ENCODE results near the gene CTTN. TPM values are rescaled to one million over a fixed set of nuclear protein-coding genes. Genes with fewer than 3 reads are reported as not detected.
"Not testable (repeated sequence)": the region's sequence is repeated elsewhere in the genome, so short reads cannot be mapped to it uniquely, and the experiment has no call there.

The CTTN gene
- total RNA-seq, 4 donors from 2014 or later, result 253 to 417 (median 342) TPM

DNA sequence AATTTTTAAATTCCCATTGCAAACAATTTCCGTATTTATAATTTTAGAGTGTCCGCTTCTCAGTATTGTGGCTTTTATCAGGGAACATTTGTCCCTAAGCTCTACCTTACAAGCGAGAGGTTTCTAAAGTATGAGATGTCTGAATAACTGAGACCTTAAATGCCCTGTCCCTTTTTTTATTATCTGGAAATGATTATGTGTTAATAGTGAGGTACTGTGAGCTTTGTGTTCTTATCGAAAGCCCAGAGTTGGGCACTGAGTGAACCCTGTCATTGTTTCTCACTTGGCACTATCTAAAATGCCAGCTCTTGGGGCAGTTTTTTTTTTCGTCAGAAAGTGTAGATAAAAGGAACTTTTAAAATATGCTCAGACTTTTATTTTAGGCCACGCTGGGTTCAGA is 9.5 kb downstream of the CTTN start:
- Histone ChIP-seq H3K27ac (no peak overlapping the region), H3K9me3 (no peaks in the 10 kb centered on the region), H3K4me3 (no peak overlapping the region), H3K27me3 (no peaks in the 10 kb centered on the region), H3K36me3 (peaks cover 0 to 77% (median 4%) of the 10 kb centered on the region in 3 donors), H3K4me1 (no peaks in the 10 kb centered on the region)
- no peak for TF ChIP-seq EP300 (IDR thresholded peaks at IDR 0.05)
- TF ChIP-seq POLR2A (IDR thresholded peaks at IDR 0.05), result no peak
- TF ChIP-seq, protein P1, sequence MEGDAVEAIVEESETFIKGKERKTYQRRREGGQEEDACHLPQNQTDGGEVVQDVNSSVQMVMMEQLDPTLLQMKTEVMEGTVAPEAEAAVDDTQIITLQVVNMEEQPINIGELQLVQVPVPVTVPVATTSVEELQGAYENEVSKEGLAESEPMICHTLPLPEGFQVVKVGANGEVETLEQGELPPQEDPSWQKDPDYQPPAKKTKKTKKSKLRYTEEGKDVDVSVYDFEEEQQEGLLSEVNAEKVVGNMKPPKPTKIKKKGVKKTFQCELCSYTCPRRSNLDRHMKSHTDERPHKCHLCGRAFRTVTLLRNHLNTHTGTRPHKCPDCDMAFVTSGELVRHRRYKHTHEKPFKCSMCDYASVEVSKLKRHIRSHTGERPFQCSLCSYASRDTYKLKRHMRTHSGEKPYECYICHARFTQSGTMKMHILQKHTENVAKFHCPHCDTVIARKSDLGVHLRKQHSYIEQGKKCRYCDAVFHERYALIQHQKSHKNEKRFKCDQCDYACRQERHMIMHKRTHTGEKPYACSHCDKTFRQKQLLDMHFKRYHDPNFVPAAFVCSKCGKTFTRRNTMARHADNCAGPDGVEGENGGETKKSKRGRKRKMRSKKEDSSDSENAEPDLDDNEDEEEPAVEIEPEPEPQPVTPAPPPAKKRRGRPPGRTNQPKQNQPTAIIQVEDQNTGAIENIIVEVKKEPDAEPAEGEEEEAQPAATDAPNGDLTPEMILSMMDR (IDR thresholded peaks at IDR 0.05), result no peak
- DNase-seq (ENCODE audit: low spot score in 2 of 2), result no peak
- WGBS, 2 donors, result 85 to 90% methylated on average over 6 of the region's 6 CpGs

DNA sequence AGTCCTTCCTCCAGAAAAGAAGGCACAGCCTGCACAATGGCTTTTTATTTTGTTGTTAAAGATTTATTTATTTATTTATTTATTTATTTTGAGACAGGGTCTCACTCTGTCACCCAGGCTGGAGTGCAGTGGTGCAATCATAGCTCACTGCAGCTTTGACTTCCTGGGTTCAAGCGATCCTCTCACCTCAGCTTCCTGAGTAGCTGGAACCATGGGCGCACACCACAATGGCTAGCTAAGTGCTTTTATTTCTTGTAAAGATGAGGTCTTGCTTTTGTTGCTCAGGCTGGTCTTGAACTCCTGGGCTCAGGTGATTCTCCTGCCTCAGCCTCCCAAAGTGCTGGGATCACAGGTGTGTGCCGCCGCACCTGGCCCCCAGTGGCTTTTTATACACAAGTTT is 10.0 kb downstream of the CTTN start:
- not testable (repeated sequence) for H3K9me3 ChIP-seq; H3K4me1 ChIP-seq; H3K27ac ChIP-seq; DNase-seq (ENCODE audit: low spot score in 2 of 2); H3K4me3 ChIP-seq; H3K27me3 ChIP-seq
- 81 to 95% methylated on average over 4 of the region's 4 CpGs for WGBS, 2 donors
- H3K36me3 ChIP-seq, result peaks cover 0 to 82% (median 4%) of the 10 kb centered on the region in 3 donors

DNA sequence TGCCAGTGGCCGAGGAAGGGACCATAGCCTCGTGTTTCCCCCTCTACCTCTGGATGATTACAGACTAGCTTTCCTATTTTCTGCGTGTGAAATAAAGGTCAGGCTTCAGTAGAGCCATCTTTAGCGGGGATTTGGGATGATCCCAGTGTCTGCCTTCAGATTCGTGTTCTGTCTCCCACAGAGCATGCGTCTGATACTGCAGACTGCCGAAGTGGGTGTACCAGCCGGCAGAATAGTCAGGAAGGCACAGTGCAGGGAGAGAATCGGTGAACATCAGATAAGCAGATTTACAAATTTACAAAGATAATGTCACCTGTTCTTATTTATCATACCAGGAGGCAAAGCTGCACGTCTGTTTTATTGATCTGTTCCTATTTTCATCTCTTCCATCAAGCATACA is 11.1 kb downstream of the CTTN start:
- Histone ChIP-seq H3K27ac (no peak overlapping the region), H3K36me3 (peaks cover 0 to 93% (median 4%) of the 10 kb centered on the region in 3 donors), H3K4me3 (no peak overlapping the region), H3K4me1 (no peaks in the 10 kb centered on the region), H3K9me3 (no peaks in the 10 kb centered on the region), H3K27me3 (no peaks in the 10 kb centered on the region)
- no peak for TF ChIP-seq EP300 (IDR thresholded peaks at IDR 0.05)
- WGBS, 2 donors, result 89 to 91% methylated on average over 10 of the region's 10 CpGs
- DNase-seq (ENCODE audit: low spot score in 2 of 2), result no peak

DNA sequence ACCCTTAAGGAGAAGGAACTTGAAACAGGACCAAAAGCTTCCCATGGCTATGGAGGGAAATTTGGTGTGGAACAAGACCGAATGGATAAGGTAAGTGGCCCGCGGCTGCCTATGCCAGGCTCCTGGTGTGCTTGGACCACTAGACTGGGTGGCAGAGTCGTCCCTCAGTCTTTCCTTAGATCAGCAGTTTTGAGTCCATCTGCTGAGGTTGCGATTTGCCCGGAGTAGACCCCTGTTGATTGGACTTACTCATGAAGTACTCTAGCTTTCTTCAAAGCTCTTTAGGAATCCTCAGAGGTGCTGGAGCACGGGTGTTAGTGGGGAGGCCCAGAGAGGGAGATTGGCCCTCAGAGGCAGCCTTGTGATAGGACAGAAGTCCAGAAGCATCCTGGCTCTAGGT is 11.5 kb downstream of the CTTN start:
- Histone ChIP-seq H3K9me3 (no peaks in the 10 kb centered on the region), H3K27me3 (no peaks in the 10 kb centered on the region), H3K36me3 (peaks cover 0 to 98% (median 4%) of the 10 kb centered on the region in 3 donors), H3K4me1 (no peaks in the 10 kb centered on the region), H3K4me3 (no peak overlapping the region), H3K27ac (no peak overlapping the region)
- DNase-seq (ENCODE audit: low spot score in 2 of 2), result no peak
- 92 to 95% methylated on average over 7 of the region's 7 CpGs for WGBS, 2 donors
- TF ChIP-seq, protein P1 (IDR thresholded peaks at IDR 0.05), result no peak
- TF ChIP-seq POLR2A (IDR thresholded peaks at IDR 0.05) (no peak), EP300 (IDR thresholded peaks at IDR 0.05) (no peak)

DNA sequence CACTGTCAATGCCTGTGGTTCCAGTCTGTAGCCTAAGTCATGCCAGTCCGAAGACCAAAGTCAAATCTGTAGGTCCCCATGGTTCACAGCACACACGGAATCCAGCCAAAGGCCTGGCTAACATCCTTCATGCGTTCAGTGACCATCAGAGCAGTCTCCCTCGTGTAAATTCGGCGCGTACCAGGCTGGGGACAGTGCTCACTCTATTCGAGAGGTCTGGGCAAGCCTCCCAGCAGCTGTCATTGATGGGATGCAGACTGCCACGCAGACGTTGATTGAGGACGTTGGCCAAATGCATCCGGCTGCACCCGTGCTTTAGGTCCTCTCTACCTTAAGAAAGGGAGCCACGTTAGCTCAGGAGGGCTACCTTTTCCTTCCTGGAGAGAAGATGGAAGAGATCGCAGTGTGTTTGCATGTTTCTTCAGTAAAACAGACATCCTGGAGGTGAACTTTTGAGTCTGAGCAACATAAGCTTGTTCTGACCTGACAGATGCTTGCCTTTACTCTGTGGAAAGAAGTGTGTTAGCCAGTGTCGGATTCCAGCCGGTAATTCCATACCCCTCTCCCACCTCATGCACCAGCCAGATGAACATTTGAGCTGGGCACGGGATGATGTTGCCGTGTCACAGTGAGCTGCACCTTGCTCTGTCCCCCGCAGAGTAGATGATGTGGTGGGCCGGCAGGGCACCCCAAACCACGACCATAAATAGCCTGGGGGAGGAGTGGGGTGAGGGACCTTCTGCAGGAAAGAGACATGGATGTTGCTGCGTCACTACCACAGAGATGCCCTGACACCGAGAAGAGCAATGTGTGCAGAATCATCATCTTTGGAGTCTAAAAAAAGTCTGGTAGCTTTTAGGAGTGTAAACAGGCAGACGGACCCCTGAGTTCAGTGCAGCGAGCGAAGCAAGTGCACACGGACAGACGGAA is 12.2 kb downstream of the CTTN start:
- TF ChIP-seq, protein P1 (IDR thresholded peaks at IDR 0.05), result no peak
- no peak for TF ChIP-seq POLR2A (IDR thresholded peaks at IDR 0.05)
- no peak for TF ChIP-seq EP300 (IDR thresholded peaks at IDR 0.05)
- Histone ChIP-seq H3K36me3 (peaks cover 0 to 100% (median 4%) of the 10 kb centered on the region in 3 donors), H3K4me1 (no peaks in the 10 kb centered on the region), H3K27me3 (no peaks in the 10 kb centered on the region), H3K4me3 (no peak overlapping the region), H3K27ac (no peak overlapping the region), H3K9me3 (no peaks in the 10 kb centered on the region)
- 88 to 93% methylated on average over 28 of the region's 29 CpGs for whole genome bisulfite sequencing, 2 donors
- no peak for DNase-seq (ENCODE audit: low spot score in 2 of 2)

DNA sequence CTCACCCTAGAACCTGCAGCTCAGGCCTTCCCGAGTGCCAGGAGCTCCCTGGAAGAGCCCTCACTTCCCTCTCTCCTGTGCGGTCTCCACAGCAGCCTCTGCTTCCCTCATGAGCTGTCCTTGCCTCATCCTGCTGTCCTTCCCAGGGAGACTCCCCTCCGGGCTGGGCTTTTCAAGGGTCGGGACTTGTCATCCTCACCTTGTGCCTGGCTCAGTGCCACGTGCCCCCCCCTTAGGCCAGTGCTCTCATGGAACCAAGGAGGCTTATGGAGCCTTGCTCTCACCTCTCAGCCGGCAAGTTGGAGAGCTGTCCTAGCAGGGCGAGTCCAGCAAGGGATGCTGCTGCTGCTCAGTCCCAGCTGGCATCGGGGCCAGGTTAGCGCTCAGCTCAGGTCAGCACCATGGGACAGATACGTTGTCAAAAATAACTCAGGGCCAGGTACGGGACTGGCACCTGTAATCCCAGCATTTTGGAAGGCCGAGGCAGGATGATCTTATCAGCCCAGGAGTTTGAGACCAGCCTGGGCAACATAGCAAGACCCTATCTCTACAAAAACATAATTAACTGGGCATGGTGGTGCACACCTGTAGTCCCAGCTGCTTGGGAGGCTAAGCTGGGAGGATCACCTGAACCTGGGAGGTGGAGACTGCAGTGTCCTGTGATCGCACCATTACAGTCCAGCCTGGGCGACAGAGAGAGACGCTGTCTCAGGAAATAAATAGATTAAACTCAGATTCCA is 13.6 kb downstream of the CTTN start:
- WGBS, 2 donors, result 94 to 95% methylated on average over 15 of the region's 15 CpGs
- TF ChIP-seq POLR2A (IDR thresholded peaks at IDR 0.05), result no peak
- no peak for TF ChIP-seq EP300 (IDR thresholded peaks at IDR 0.05)
- TF ChIP-seq, protein P1 (IDR thresholded peaks at IDR 0.05), result no peak

More for the DNA sequence above, 13.6 kb downstream of the CTTN start:
- Histone ChIP-seq H3K9me3 (no peaks in the 10 kb centered on the region), H3K4me1 (no peaks in the 10 kb centered on the region), H3K4me3 (no peak overlapping the region), H3K36me3 (peaks cover 0 to 100% (median 4%) of the 10 kb centered on the region in 3 donors), H3K27ac (no peak overlapping the region), H3K27me3 (no peaks in the 10 kb centered on the region)
- DNase-seq (ENCODE audit: low spot score in 2 of 2), result no peak

Data from tibial nerve (tissue), 4 donors.